ENCODE results near the gene CRYBB2. TPM values are rescaled to one million over a fixed set of nuclear protein-coding genes. Genes with fewer than 3 reads are reported as not detected.
A peak's percentile ranks its signal among the peaks of the same experiment; 100 is the strongest.
"Not testable (repeated sequence)": the region's sequence is repeated elsewhere in the genome, so short reads cannot be mapped to it uniquely, and the experiment has no call there.

Gene CRYBB2
- total RNA-seq, 1 donor from 2014 or later, result not detected

DNA sequence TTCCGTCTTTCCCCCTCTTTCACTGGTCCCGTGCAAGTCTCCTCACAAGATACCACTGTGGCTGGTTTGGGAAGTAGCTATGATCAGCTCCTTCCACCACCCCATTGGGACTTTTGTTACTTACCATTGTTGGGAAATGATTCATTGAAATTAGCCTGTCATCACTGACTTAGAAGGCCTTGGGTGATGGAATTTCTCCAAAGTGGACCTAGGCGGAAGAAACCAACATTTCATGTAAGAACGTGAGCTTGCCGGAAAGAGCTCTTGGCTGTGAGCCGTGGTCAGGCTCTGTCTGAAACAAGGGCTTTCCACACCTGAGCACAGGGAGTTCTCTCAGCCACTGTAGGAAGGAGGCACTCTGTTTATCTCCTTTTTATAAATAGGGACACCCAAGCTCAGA is 43.3 kb upstream of the CRYBB2 start:
- no peaks in the 10 kb centered on the region for H3K4me1 ChIP-seq
- peaks cover 66 to 82% of the 10 kb centered on the region in 2 donors for H3K36me3 ChIP-seq
- H3K27me3 ChIP-seq, result no peaks in the 10 kb centered on the region
- intact Hi-C loops (cut with DNase I), result no loop called here
- H3K27ac ChIP-seq, result peak overlapping the region in 1 of 2 donors; percentile 34
- TF ChIP-seq, protein P1, sequence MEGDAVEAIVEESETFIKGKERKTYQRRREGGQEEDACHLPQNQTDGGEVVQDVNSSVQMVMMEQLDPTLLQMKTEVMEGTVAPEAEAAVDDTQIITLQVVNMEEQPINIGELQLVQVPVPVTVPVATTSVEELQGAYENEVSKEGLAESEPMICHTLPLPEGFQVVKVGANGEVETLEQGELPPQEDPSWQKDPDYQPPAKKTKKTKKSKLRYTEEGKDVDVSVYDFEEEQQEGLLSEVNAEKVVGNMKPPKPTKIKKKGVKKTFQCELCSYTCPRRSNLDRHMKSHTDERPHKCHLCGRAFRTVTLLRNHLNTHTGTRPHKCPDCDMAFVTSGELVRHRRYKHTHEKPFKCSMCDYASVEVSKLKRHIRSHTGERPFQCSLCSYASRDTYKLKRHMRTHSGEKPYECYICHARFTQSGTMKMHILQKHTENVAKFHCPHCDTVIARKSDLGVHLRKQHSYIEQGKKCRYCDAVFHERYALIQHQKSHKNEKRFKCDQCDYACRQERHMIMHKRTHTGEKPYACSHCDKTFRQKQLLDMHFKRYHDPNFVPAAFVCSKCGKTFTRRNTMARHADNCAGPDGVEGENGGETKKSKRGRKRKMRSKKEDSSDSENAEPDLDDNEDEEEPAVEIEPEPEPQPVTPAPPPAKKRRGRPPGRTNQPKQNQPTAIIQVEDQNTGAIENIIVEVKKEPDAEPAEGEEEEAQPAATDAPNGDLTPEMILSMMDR (IDR thresholded peaks at IDR 0.05), result no peak
- no peak overlapping the region for H3K4me3 ChIP-seq
- no peak for DNase-seq (ENCODE audit: low spot score in 2 of 2)
- H3K9me3 ChIP-seq, result no peaks in the 10 kb centered on the region

DNA sequence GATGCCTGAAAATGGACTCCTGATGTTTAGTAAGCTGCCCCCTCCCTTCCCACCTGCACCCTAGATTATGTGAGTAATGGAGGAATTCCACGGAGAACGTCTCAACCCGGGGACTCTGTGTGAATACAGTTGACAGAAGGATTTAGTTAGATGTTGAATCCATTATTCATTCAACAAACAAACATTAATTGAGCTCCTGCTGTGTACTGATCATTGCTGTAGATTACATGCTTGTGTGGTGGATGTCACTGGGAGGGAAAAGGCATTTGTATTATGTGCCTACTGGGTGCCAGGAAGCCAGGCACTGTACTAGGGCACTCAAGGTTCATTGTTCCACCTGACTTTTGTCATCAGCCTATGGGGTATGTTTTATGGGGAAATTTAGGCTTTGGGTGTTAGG is 42.6 kb upstream of the CRYBB2 start:
- intact Hi-C loops (cut with DNase I), result no loop called here
- H3K9me3 ChIP-seq, result no peaks in the 10 kb centered on the region
- peak overlapping the region in 1 of 2 donors; percentile 34 for H3K27ac ChIP-seq
- TF ChIP-seq, protein P1 (IDR thresholded peaks at IDR 0.05), result no peak
- DNase-seq (ENCODE audit: low spot score in 2 of 2), result no peak
- H3K36me3 ChIP-seq, result peaks cover 62 to 86% of the 10 kb centered on the region in 2 donors
- H3K4me1 ChIP-seq, result no peaks in the 10 kb centered on the region
- no peaks in the 10 kb centered on the region for H3K27me3 ChIP-seq
- no peak overlapping the region for H3K4me3 ChIP-seq

DNA sequence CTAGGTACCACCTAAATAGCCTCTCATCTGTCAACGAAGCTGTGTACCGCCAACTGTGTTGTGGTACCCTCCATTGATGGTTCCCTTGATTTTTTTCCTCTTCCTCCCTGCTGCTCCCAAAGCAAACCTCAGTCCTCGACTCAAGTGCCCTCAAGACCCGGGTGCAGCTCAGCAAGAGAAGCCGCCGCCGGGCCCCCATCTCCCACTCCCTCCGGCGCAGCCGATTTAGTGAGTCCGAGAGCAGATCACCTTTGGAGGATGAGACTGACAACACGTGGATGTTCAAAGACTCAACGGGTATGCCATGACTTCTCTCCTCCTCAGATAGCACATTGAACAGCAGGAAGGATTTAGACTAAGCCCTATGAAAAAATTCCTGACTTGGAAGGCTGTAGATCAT is 42.2 kb upstream of the CRYBB2 start:
- no peaks in the 10 kb centered on the region for H3K27me3 ChIP-seq
- peaks cover 0 to 2% of the 10 kb centered on the region in 2 donors for H3K4me1 ChIP-seq
- no peak overlapping the region for H3K4me3 ChIP-seq
- no peak for DNase-seq (ENCODE audit: low spot score in 2 of 2)
- intact Hi-C loops (cut with DNase I), result no loop called here
- TF ChIP-seq, protein P1 (IDR thresholded peaks at IDR 0.05), result no peak
- H3K27ac ChIP-seq, result no peak overlapping the region
- H3K36me3 ChIP-seq, result peaks cover 60 to 85% of the 10 kb centered on the region in 2 donors
- no peaks in the 10 kb centered on the region for H3K9me3 ChIP-seq

DNA sequence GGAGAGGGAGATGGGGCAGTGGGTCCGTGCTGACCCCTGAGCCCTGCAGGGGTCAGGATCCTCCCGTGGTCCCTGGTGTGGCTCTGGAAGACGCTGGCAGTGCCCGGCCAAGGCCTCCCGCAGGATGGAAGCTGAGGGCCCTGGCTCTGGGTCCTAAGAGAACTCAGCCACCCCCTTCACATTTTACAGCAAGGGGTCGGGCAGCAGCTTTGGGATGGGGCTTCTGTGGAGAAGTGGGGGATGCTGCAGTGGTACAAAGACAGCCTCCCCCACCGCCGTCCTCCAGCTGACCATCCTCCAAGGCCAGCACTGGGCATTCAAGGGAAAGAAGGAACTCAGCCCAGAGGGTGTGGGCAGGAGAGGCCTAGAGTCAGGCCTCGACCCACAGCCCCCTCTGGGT is 41.5 kb upstream of the CRYBB2 start:
- no peak overlapping the region for H3K4me3 ChIP-seq
- H3K27me3 ChIP-seq, result no peaks in the 10 kb centered on the region
- TF ChIP-seq, protein P1 (IDR thresholded peaks at IDR 0.05), result no peak
- H3K4me1 ChIP-seq, result peaks cover 0 to 8% of the 10 kb centered on the region in 2 donors
- intact Hi-C loops (cut with DNase I), result no loop called here
- H3K36me3 ChIP-seq, result peaks cover 58 to 78% of the 10 kb centered on the region in 2 donors
- no peak for DNase-seq (ENCODE audit: low spot score in 2 of 2)
- no peaks in the 10 kb centered on the region for H3K9me3 ChIP-seq
- no peak overlapping the region for H3K27ac ChIP-seq

DNA sequence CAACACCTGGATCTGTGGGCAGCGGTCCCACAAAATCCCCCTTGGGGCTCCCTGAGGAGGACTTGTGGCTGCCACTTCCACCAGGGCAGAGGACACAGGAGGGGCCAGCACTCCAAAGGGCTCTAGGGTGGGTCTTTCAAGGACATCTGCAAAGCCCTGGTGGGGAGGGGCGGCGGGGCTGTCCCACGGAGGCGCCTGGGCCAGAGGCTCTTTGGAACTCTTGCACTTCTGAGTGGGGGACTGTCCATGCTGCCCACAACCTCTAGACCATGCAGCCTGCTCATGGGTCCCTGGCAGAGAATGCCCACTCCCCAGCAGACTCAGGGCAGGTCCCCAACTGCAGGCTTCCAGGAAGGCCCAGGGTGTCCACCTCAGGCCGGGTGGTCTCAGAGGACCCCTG is 41.1 kb upstream of the CRYBB2 start:
- intact Hi-C loops (cut with DNase I); H3K4me3 ChIP-seq; H3K27ac ChIP-seq; H3K27me3 ChIP-seq; H3K9me3 ChIP-seq; H3K4me1 ChIP-seq; DNase-seq (ENCODE audit: low spot score in 2 of 2): not testable (repeated sequence)
- H3K36me3 ChIP-seq, result peaks cover 56 to 75% of the 10 kb centered on the region in 2 donors

DNA sequence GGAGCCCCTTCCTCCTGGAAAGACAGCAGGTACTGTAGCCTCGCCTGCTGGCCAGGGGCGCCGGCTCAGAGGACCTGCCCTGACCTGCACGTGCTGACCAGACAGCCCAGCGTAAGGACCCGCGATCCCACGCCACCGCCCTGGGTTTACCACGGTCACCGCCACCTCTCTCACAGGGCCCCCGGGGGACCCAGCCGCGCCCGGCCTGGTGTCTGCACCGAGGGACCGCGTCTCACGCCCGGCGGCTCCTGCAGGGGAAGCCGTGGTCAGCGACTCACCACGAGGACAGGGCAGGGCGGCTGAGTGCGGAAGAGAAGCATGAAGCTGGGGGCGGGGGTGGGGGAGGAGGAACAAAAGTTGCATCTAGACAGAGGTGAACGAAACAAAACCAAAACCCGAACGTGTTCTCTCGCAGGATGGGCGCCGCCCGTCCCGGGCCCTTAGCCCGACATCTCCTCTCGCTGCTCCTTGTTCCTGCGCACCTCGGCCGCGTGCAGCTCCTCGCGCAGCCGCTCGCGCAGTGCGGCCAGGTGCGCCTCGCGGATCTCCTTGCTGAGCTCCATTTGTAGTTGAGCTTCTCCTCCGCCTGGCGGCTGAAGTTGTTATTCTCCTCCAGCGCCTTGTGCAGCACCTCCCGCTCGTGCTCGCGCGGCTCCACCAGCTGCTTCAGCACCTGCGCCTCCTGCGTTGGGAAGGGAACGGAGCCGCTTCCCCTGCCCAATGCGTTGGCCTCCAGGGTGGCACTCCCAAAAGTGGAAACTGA is 40.4 kb upstream of the CRYBB2 start:
- H3K9me3 ChIP-seq; intact Hi-C loops (cut with DNase I); H3K27ac ChIP-seq; H3K4me1 ChIP-seq; H3K4me3 ChIP-seq; DNase-seq (ENCODE audit: low spot score in 2 of 2); H3K27me3 ChIP-seq: not testable (repeated sequence)
- H3K36me3 ChIP-seq, result peaks cover 57 to 77% of the 10 kb centered on the region in 2 donors

Measured in ascending aorta (tissue), 2 donors.